Urinary bladder (tissue), 4 donors: Measurements from ENCODE around the gene CTSE. TPM values are rescaled to one million over a fixed set of nuclear protein-coding genes. Genes with fewer than 3 reads are reported as not detected.

Source experiments
- DNase-seq: peaks from one replicate; pipeline ENCODE4 v3.0.0-alpha.2; 2015; ENCODE audit errors: extremely low spot score
- H3K27ac ChIP-seq: one replicate; pipeline ENCODE4 v1.5.1; 2013; ENCODE audit warnings: low read depth, mild to moderate bottlenecking, moderate library complexity
- H3K36me3 ChIP-seq: one replicate; pipeline ENCODE4 v1.6.1; 2013; ENCODE audit warnings: mild to moderate bottlenecking, moderate library complexity; ENCODE audit not compliant: insufficient read depth
- H3K4me1 ChIP-seq: one replicate; pipeline ENCODE4 v1.6.1; 2013; ENCODE audit warnings: mild to moderate bottlenecking, moderate library complexity; ENCODE audit not compliant: insufficient read depth
- H3K4me3 ChIP-seq: one replicate; pipeline ENCODE4 v1.5.1; 2013; ENCODE audit warnings: low read depth, low read length
- WGBS: extraction: QIAGEN DNeasy Blood & Tissue Kit; methylation state at CpG from one replicate; pipeline ENCODE4 v1.1.7; 2013; 5-methylcytosine and 5-hydroxymethylcytosine counted together
- polyA plus RNA-seq: library from polyadenylated mRNA; stranded (reverse); fragments of 200-250 nt; gene quantifications from one replicate; pipeline ENCODE4 v1.2.3, GENCODE V29; 2013
- total RNA-seq: library from RNA; depleted of rRNA; stranded (reverse); fragments of >200 nt; gene quantifications from one replicate; pipeline ENCODE4 v1.2.3, GENCODE V29; 2014
- donor health status: healthy with polysubstance abuse.
- donor health status: healthy.

CTSE gene
- total and polyA plus RNA-seq, 2 donors, result 0.26 to 0.72 TPM

DNA sequence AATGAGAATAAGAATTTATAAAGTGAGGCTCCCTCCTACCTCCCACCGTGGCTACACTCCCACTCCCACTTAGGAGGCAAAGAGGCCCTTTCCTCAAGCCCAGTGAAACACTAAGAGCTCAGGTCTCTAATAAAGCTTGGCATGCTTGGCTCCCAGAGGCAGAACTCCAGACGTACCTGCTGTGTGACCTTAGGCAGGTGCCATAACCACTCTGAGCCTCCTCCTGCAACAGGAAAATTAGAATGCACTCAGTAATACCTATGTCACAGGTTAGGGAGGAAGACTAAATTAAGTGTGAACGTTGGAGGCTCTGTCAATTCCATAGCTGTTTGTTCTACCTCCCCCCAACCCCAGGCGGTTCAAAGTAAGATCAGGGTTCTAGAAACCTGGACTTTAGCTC is 63.9 kb downstream of the CTSE start:
- 79% methylated on average over 4 of the region's 4 CpGs for WGBS
- Histone ChIP-seq H3K27ac (no peak overlapping the region), H3K36me3 (no peaks in the 10 kb centered on the region), H3K4me3 (no peak overlapping the region), H3K4me1 (no peaks in the 10 kb centered on the region)
- DNase-seq, result no peak

Other genes starting within 250 kb of the CTSE start
- 5.1 TPM for gene RAB29, start 248.4 kb downstream of the CTSE start, total RNA-seq
- gene RAB29, start 248.4 kb downstream of the CTSE start, polyA plus RNA-seq, result 24.1 TPM
- gene SLC41A1, start 210.7 kb downstream of the CTSE start, total RNA-seq, result 11.5 TPM
- gene SLC41A1, start 210.7 kb downstream of the CTSE start, polyA plus RNA-seq, result 24.1 TPM
- gene PM20D1, start 173.8 kb downstream of the CTSE start, total RNA-seq, result 1.6 TPM
- gene PM20D1, start 173.8 kb downstream of the CTSE start, polyA plus RNA-seq, result 2.0 TPM
- not detected for gene SLC26A9, start 80.4 kb downstream of the CTSE start, total RNA-seq
- not detected for gene SLC26A9, start 80.4 kb downstream of the CTSE start, polyA plus RNA-seq
- 11.5 TPM for gene RAB7B, start 20.5 kb downstream of the CTSE start, total RNA-seq
- 4.6 TPM for gene RAB7B, start 20.5 kb downstream of the CTSE start, polyA plus RNA-seq
- 12.5 TPM for gene RHEX, start 29.3 kb upstream of the CTSE start, total RNA-seq
- 8.5 TPM for gene RHEX, start 29.3 kb upstream of the CTSE start, polyA plus RNA-seq
- not detected for gene AVPR1B, start 93.5 kb upstream of the CTSE start, total RNA-seq
- gene AVPR1B, start 93.5 kb upstream of the CTSE start, polyA plus RNA-seq, result not detected
- 2.0 TPM for gene FAM72A, start 178.9 kb upstream of the CTSE start, total RNA-seq
- gene FAM72A, start 178.9 kb upstream of the CTSE start, polyA plus RNA-seq, result 1.2 TPM
- 71.5 TPM for gene SRGAP2, start 179.6 kb upstream of the CTSE start, total RNA-seq
- 23.0 TPM for gene SRGAP2, start 179.6 kb upstream of the CTSE start, polyA plus RNA-seq